HepG2 (cell line): ENCODE measurements around the gene SEMA3F. TPM values are rescaled to one million over a fixed set of nuclear protein-coding genes. Genes with fewer than 3 reads are reported as not detected.

Source experiments
- ARNT ChIP-seq: fragments of 450-650 bp; IDR thresholded peaks from 2 replicates; pipeline ENCODE4 v1.6.1; 2017
- ELF1 ChIP-seq: sonication (generic); formaldehyde crosslinking; IDR thresholded peaks from 2 replicates; pipeline ENCODE4 v1.4.0; 2020; ENCODE audit warnings: missing genetic modification reagents
- MBD4 ChIP-seq: IDR thresholded peaks from 2 replicates; pipeline ENCODE4 v1.6.1; 2012; ENCODE audit warnings: low read length, inconsistent platforms, borderline replicate concordance
- SIX4 ChIP-seq: sonication (generic); formaldehyde crosslinking; IDR thresholded peaks from 2 replicates; pipeline ENCODE4 v1.4.0; 2020; ENCODE audit warnings: missing genetic modification reagents
- SMARCE1 ChIP-seq: fragments of 450-650 bp; IDR thresholded peaks from 2 replicates; pipeline ENCODE4 v1.6.1; 2017; ENCODE audit warnings: borderline replicate concordance
- ZNF33A ChIP-seq: sonication (generic); formaldehyde crosslinking; IDR thresholded peaks from 2 replicates; pipeline ENCODE4 v1.5.1; 2020; ENCODE audit warnings: missing genetic modification reagents, mild to moderate bottlenecking, moderate library complexity, borderline replicate concordance
- ZNF607 ChIP-seq: sonication (generic); formaldehyde crosslinking; IDR thresholded peaks from 2 replicates; pipeline ENCODE4 v1.5.1; 2020; ENCODE audit warnings: missing genetic modification reagents, mild to moderate bottlenecking, borderline replicate concordance
- ZNF672 ChIP-seq: sonication (generic); formaldehyde crosslinking; IDR thresholded peaks from 2 replicates; pipeline ENCODE4 v1.8.1; 2022; ENCODE audit warnings: missing genetic modification reagents
- ZNF674 ChIP-seq: sonication (generic); formaldehyde crosslinking; IDR thresholded peaks from 2 replicates; pipeline ENCODE4 v1.5.0; 2020; ENCODE audit warnings: low read depth, mild to moderate bottlenecking, missing genetic modification reagents
- ZSCAN21 ChIP-seq: sonication (generic); formaldehyde crosslinking; IDR thresholded peaks from 2 replicates; pipeline ENCODE4 v1.8.0; 2022; ENCODE audit warnings: mild to moderate bottlenecking, missing genetic modification reagents, moderate library complexity, borderline replicate concordance
- polyA plus RNA-seq, 8 experiments: library from polyadenylated mRNA; depleted of rRNA in 3 of 8; stranded (reverse) in 7 of 8; unstranded in 1 of 8; fragments of >200 nt; fragmentation: Illumina TruSeq in 4 of 8; extraction: Trizol in 4 of 8; gene quantifications; 2 replicates each; pipeline versions ENCODE4 v1.2.1 to v1.2.3, GENCODE V29; 2011 to 2016; ENCODE audit warnings: low read depth in 4 of 8, missing spikeins in 1 of 8, mixed read lengths in 1 of 8; ENCODE audit not compliant: insufficient read depth in 1 of 8
- total RNA-seq, 5 experiments: library from RNA; depleted of rRNA; stranded (reverse); fragments of >200 nt; fragmentation: Illumina TruSeq; extraction: Trizol; gene quantifications; 2 replicates each; pipeline ENCODE4 v1.2.3, GENCODE V29; 2016; ENCODE audit warnings: low read depth in 1 of 5
- TF ChIP-seq, protein P1 (sequence below): IDR thresholded peaks from 2 replicates; pipeline ENCODE4 v1.6.1; 2012; ENCODE audit warnings: low read length, improper control_type of control experiment
- TF ChIP-seq, protein P2 (sequence below): sonication (generic); formaldehyde crosslinking; IDR thresholded peaks from 2 replicates; pipeline ENCODE4 v1.4.0; 2020; ENCODE audit warnings: missing genetic modification reagents, borderline replicate concordance
- TF ChIP-seq, protein P3 (sequence below): sonication (generic); formaldehyde crosslinking; IDR thresholded peaks from 2 replicates; pipeline ENCODE4 v1.5.0; 2020; ENCODE audit warnings: missing genetic modification reagents, mild to moderate bottlenecking, borderline replicate concordance
- TF ChIP-seq, protein P4 (sequence below): sonication (generic); formaldehyde crosslinking; IDR thresholded peaks from 2 replicates; pipeline ENCODE4 v1.4.0; 2020; ENCODE audit warnings: mild to moderate bottlenecking, missing genetic modification reagents, borderline replicate concordance
- TF ChIP-seq, protein P5 (sequence below): IDR thresholded peaks from 2 replicates; pipeline ENCODE4 v1.6.1; 2016; ENCODE audit warnings: low read depth, control low read depth
- TF ChIP-seq, protein P6 (sequence below): sonication (generic); formaldehyde crosslinking; IDR thresholded peaks from 2 replicates; pipeline ENCODE4 v1.4.0; 2020; ENCODE audit warnings: missing genetic modification reagents, borderline replicate concordance

The SEMA3F gene
- total and polyA plus RNA-seq, 2 of the 13 experiments (the other 11 are each of a cell fraction or from before 2014, with no cell fraction given) = 7.6 to 17.2 TPM

DNA sequence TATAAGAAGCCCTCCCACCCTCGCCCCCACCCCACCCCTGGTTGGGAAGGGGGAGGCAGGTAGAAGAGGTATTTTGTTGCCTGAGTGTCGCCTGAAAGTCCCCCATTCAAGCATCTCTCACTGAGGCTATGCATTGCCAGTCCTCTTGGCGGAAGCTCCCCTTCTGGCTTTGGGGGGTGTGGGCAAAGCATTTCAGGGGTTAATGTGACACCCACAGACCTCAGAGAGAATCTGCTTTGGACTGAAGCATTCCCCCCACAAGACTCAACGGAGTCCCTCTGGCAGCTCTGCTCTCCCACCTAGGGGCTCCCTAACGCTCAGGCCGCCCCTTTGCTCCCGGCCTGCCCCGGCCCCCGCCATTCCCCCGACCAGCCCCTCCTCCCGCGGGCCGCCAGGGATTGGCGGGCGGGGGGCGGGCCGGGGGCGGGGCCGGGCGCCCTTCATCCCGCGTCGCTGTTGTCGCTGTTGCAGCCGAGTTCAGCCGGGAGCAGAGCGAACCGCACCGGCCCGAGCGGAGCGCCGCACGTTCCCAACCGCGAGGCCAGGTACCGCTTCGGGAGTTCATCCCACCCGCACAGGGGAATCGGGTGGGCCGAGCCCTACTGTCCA lies 49.8 kb downstream of the SEMA3F start, which contains the start of gene SLC38A3 (continued):
- TF ChIP-seq, protein P1, sequence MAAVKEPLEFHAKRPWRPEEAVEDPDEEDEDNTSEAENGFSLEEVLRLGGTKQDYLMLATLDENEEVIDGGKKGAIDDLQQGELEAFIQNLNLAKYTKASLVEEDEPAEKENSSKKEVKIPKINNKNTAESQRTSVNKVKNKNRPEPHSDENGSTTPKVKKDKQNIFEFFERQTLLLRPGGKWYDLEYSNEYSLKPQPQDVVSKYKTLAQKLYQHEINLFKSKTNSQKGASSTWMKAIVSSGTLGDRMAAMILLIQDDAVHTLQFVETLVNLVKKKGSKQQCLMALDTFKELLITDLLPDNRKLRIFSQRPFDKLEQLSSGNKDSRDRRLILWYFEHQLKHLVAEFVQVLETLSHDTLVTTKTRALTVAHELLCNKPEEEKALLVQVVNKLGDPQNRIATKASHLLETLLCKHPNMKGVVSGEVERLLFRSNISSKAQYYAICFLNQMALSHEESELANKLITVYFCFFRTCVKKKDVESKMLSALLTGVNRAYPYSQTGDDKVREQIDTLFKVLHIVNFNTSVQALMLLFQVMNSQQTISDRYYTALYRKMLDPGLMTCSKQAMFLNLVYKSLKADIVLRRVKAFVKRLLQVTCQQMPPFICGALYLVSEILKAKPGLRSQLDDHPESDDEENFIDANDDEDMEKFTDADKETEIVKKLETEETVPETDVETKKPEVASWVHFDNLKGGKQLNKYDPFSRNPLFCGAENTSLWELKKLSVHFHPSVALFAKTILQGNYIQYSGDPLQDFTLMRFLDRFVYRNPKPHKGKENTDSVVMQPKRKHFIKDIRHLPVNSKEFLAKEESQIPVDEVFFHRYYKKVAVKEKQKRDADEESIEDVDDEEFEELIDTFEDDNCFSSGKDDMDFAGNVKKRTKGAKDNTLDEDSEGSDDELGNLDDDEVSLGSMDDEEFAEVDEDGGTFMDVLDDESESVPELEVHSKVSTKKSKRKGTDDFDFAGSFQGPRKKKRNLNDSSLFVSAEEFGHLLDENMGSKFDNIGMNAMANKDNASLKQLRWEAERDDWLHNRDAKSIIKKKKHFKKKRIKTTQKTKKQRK = no peak
- TF ChIP-seq ZNF674 (CRISPR knock-in tag) = no peak
- TF ChIP-seq ZNF672 (CRISPR knock-in tag) = no peak
- TF ChIP-seq ZNF607 (CRISPR knock-in tag) = peak; percentile 65
- TF ChIP-seq, protein P2, sequence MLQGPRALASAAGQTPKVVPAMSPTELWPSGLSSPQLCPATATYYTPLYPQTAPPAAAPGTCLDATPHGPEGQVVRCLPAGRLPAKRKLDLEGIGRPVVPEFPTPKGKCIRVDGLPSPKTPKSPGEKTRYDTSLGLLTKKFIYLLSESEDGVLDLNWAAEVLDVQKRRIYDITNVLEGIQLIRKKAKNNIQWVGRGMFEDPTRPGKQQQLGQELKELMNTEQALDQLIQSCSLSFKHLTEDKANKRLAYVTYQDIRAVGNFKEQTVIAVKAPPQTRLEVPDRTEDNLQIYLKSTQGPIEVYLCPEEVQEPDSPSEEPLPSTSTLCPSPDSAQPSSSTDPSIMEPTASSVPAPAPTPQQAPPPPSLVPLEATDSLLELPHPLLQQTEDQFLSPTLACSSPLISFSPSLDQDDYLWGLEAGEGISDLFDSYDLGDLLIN = no peak
- no peak for TF ChIP-seq ZSCAN21 (CRISPR knock-in tag)
- TF ChIP-seq, protein P3, sequence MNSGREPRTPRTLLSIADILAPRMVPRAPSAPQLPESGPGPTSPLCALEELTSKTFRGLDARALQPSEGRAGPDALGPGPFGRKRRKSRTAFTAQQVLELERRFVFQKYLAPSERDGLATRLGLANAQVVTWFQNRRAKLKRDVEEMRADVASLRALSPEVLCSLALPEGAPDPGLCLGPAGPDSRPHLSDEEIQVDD = no peak
- no peak for TF ChIP-seq ZNF33A
- no peak for TF ChIP-seq SMARCE1
- TF ChIP-seq, protein P4, sequence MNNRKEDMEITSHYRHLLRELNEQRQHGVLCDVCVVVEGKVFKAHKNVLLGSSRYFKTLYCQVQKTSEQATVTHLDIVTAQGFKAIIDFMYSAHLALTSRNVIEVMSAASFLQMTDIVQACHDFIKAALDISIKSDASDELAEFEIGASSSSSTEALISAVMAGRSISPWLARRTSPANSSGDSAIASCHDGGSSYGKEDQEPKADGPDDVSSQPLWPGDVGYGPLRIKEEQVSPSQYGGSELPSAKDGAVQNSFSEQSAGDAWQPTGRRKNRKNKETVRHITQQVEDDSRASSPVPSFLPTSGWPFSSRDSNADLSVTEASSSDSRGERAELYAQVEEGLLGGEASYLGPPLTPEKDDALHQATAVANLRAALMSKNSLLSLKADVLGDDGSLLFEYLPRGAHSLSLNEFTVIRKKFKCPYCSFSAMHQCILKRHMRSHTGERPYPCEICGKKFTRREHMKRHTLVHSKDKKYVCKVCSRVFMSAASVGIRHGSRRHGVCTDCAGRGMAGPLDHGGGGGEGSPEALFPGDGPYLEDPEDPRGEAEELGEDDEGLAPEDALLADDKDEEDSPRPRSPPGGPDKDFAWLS (CRISPR knock-in tag) = no peak
- no peak for TF ChIP-seq MBD4
- TF ChIP-seq, protein P5, sequence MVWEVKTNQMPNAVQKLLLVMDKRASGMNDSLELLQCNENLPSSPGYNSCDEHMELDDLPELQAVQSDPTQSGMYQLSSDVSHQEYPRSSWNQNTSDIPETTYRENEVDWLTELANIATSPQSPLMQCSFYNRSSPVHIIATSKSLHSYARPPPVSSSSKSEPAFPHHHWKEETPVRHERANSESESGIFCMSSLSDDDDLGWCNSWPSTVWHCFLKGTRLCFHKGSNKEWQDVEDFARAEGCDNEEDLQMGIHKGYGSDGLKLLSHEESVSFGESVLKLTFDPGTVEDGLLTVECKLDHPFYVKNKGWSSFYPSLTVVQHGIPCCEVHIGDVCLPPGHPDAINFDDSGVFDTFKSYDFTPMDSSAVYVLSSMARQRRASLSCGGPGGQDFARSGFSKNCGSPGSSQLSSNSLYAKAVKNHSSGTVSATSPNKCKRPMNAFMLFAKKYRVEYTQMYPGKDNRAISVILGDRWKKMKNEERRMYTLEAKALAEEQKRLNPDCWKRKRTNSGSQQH (CRISPR knock-in tag) = no peak
- TF ChIP-seq, protein P6, sequence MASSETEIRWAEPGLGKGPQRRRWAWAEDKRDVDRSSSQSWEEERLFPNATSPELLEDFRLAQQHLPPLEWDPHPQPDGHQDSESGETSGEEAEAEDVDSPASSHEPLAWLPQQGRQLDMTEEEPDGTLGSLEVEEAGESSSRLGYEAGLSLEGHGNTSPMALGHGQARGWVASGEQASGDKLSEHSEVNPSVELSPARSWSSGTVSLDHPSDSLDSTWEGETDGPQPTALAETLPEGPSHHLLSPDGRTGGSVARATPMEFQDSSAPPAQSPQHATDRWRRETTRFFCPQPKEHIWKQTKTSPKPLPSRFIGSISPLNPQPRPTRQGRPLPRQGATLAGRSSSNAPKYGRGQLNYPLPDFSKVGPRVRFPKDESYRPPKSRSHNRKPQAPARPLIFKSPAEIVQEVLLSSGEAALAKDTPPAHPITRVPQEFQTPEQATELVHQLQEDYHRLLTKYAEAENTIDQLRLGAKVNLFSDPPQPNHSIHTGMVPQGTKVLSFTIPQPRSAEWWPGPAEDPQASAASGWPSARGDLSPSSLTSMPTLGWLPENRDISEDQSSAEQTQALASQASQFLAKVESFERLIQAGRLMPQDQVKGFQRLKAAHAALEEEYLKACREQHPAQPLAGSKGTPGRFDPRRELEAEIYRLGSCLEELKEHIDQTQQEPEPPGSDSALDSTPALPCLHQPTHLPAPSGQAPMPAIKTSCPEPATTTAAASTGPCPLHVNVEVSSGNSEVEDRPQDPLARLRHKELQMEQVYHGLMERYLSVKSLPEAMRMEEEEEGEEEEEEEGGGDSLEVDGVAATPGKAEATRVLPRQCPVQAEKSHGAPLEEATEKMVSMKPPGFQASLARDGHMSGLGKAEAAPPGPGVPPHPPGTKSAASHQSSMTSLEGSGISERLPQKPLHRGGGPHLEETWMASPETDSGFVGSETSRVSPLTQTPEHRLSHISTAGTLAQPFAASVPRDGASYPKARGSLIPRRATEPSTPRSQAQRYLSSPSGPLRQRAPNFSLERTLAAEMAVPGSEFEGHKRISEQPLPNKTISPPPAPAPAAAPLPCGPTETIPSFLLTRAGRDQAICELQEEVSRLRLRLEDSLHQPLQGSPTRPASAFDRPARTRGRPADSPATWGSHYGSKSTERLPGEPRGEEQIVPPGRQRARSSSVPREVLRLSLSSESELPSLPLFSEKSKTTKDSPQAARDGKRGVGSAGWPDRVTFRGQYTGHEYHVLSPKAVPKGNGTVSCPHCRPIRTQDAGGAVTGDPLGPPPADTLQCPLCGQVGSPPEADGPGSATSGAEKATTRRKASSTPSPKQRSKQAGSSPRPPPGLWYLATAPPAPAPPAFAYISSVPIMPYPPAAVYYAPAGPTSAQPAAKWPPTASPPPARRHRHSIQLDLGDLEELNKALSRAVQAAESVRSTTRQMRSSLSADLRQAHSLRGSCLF (CRISPR knock-in tag) = no peak
- no peak for TF ChIP-seq SIX4 (CRISPR knock-in tag)
- TF ChIP-seq ARNT = no peak
- TF ChIP-seq ELF1 = no peak
